DMS79 treated with DMSO at 0.1 percent for 48 hours (cell line): ENCODE results near the gene ACBD6.

Source experiments
- DNase-seq: peaks from one replicate; lab custom pipeline; 2025; lab: John Stamatoyannopoulos, UW

ACBD6 gene

DNA sequence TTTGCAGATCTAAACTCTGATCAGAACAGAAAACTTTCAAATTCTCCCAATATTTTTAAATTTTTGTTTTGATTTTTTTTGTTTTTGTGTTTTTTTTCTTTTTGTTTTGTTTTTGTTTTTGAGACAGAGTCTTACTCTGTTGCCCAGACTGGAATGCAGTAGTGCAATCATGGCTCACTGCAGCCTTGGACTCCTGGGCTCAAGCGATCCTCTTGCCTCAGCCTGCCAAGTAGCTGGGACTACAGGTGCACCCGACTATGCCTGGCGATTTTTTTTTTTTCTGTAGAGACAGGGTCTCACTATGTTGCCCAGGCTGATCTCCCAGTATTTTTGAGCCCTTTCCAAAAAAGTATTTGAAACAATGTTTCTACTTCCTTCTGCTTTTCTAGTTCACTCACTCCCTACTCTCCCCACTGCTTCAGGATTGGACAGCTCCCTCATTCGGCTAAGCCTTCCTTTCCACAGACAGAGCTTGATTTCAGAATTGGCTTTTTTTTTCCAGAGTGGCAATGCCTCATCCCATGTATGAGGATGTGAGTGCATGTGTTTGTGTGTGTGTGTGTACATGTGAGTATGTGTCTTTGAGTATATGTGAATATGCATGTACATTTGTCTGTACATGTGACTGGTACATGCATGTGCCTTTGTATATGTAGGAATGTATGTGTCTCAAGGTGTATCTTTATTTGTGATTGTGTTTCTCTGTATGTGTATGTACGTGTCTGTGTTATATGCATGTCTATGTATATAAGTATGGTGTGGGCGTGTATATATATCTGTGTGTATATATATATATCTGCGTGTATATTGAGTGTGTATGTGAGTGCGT lies 260.4 kb downstream of the ACBD6 start:
- DNase-seq: no peak

DNA sequence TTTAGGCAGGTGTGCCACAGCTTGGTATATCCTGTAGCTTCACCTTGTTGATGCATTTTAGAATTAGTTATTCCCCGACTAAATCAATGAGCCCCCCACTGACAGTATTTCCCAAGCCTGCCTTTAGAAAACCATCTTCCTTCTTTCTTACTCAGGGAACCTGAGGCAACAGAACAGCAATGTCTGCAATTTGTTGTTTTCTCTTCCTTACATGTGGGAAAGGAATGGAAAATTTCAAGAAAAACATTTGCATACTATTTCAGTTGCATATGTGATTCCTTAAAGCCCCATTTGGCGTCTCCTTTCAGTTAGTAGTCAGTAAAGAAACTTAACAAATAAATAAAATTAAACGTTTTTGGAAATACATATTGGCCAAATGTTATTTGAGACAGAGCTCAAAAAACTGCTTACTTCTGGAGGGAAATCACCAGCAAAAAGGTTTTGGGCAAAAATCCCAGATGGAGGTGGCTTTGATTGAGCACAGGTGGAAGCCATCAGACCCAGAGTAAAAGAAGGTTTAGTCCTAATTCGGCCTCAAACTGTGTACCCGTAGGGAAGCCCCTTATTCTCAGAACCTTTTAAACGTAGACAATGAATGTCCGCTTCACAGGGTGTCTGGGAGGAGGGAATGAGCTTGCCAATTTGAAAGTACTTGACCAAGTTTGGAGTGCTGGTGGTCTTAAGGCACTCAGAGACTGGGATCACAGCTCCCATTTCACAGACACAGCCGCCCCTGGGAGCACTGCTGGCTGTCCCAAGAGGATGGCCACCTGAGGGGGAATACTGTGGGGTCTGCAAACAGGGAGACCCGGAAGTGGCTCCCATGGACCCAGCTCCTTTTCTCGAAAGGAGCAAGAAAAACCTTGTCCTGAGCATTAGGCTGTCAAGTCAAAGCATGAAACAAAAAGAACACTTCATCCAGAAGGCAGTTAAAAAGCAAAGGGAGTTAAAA lies 263.0 kb downstream of the ACBD6 start:
- no peak for DNase-seq

DNA sequence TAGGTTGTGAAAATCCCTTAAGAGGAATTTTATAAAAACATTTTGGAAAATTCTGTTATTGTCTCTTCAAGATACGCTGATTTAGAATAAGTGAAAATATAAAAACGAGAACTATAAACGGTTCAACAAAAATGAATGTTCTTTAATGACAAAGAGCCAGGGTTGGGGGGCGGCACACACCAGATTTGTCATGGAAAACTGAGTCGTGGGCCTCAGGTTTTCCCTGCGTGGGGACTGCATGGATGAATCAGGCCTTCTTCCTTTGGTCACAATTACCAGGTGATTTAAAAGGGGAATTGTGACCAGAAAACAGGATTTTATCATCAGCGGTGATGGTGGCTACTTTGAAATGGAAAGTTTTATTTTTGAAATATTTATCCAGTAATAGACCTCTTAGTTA lies 263.7 kb downstream of the ACBD6 start:
- no peak for DNase-seq
